ELF-1 (cell line): ENCODE data around the gene ANKRD13B.
"Not testable (repeated sequence)": the region's sequence is repeated elsewhere in the genome, so short reads cannot be mapped to it uniquely, and the experiment has no call there.

Experiments used
- DNase-seq: peaks from one replicate; pipeline ENCODE4 v3.0.0-alpha.2; 2016; ENCODE audit warnings: low read depth, low spot score

Gene ANKRD13B

GRCh38 chr17:29592850-29593551 is at the start of gene ANKRD13B:
ANKRD13B (plus strand) TSS chr17:29593132; CDS start chr17:29593622, 490 bp downstream.
- DNase-seq: no peak

GRCh38 chr17:29544066-29544465 is 48.9 kb upstream of the ANKRD13B start:
- no peak for DNase-seq

- no peak for DNase-seq
Observed at GRCh38 chr17:29546085-29546484, 46.8 kb upstream of the ANKRD13B start.

GRCh38 chr17:29546830-29547229 is 46.1 kb upstream of the ANKRD13B start:
- DNase-seq: no peak

- no peak for DNase-seq
Observed at GRCh38 chr17:29549177-29549923, 43.6 kb upstream of the ANKRD13B start.

GRCh38 chr17:29555840-29556239 is 37.1 kb upstream of the ANKRD13B start:
- no peak for DNase-seq

GRCh38 chr17:29557085-29557738 is 35.7 kb upstream of the ANKRD13B start:
- DNase-seq: no peak

- DNase-seq: no peak
Observed at GRCh38 chr17:29557739-29558116, 35.2 kb upstream of the ANKRD13B start.

- not testable (repeated sequence) for DNase-seq
Observed at GRCh38 chr17:29558139-29558538, 34.8 kb upstream of the ANKRD13B start.

GRCh38 chr17:29559640-29560039 is 33.3 kb upstream of the ANKRD13B start:
- DNase-seq: no peak

- DNase-seq: no peak
Observed at GRCh38 chr17:29560316-29560715, 32.6 kb upstream of the ANKRD13B start.

- DNase-seq: no peak
Observed at GRCh38 chr17:29561554-29562517, 31.1 kb upstream of the ANKRD13B start.

- DNase-seq: no peak
Observed at GRCh38 chr17:29562615-29563014, 30.3 kb upstream of the ANKRD13B start.

- DNase-seq: no peak
Observed at GRCh38 chr17:29563816-29564215, 29.1 kb upstream of the ANKRD13B start.

GRCh38 chr17:29565643-29566472 is 27.1 kb upstream of the ANKRD13B start:
- peak; percentile 79 for DNase-seq

- peak; percentile 57 for DNase-seq
Observed at GRCh38 chr17:29566473-29567303, 26.2 kb upstream of the ANKRD13B start, which contains the start of gene ABHD15. ABHD15 (minus strand) TSS chr17:29567037; CDS start chr17:29566966, 71 bp downstream.

- DNase-seq: no peak
Observed at GRCh38 chr17:29567304-29567553, 25.7 kb upstream of the ANKRD13B start.

GRCh38 chr17:29567554-29568330 is 25.2 kb upstream of the ANKRD13B start:
- peak; percentile 75 for DNase-seq
